CD4-positive, alpha-beta T cell treated with Interleukin-17A for 1 hour (primary cell): ENCODE results near the gene EIF2B4.

ENCODE experiments used
- DNase-seq: peaks from one replicate; pipeline ENCODE4 v3.0.0-alpha.2; 2020

EIF2B4 gene

GRCh38 chr2:27370026-27370815 is at the start of gene EIF2B4, which contains the start of gene SNX17:
Gene EIF2B4, minus strand, starts transcription at chr2:27370338. Its CDS starts 24 bp downstream, at chr2:27370314.
Gene SNX17, plus strand, starts transcription at chr2:27370616. Its CDS starts 128 bp downstream, at chr2:27370744.
- DNase-seq = peak; percentile 100

GRCh38 chr2:27416151-27416550 is 46.0 kb upstream of the EIF2B4 start:
- DNase-seq = no peak

GRCh38 chr2:27412419-27413152 is 42.4 kb upstream of the EIF2B4 start:
- DNase-seq = no peak

GRCh38 chr2:27409321-27410073 is 39.4 kb upstream of the EIF2B4 start, which contains the start of gene PPM1G:
Gene PPM1G, minus strand, starts transcription at chr2:27409591. Its CDS starts 169 bp downstream, at chr2:27409422.
- DNase-seq = peak; percentile 95

- no peak for DNase-seq
Measured at GRCh38 chr2:27408601-27409320, 38.6 kb upstream of the EIF2B4 start.

- no peak for DNase-seq
Measured at GRCh38 chr2:27407798-27408491, 37.8 kb upstream of the EIF2B4 start.

GRCh38 chr2:27400348-27401135 is 30.4 kb upstream of the EIF2B4 start:
- no peak for DNase-seq

- DNase-seq = no peak
Measured at GRCh38 chr2:27398962-27399361, 28.8 kb upstream of the EIF2B4 start.

GRCh38 chr2:27393225-27393624 is 23.1 kb upstream of the EIF2B4 start:
- no peak for DNase-seq

GRCh38 chr2:27390822-27391679 is 20.9 kb upstream of the EIF2B4 start:
- DNase-seq = peak; percentile 75

GRCh38 chr2:27381577-27382181 is 11.5 kb upstream of the EIF2B4 start:
- DNase-seq = no peak

- peak; percentile 91 for DNase-seq
Measured at GRCh38 chr2:27380626-27381545, 10.7 kb upstream of the EIF2B4 start, which contains the start of gene ZNF513. Gene ZNF513, minus strand, starts transcription at chr2:27380734. Its CDS starts 208 bp downstream, at chr2:27380526.

GRCh38 chr2:27379836-27380625 is 9.9 kb upstream of the EIF2B4 start:
- DNase-seq = peak; percentile 56

GRCh38 chr2:27379383-27379835 is 9.3 kb upstream of the EIF2B4 start:
- DNase-seq = no peak

- DNase-seq = no peak
Measured at GRCh38 chr2:27378809-27379290, 8.7 kb upstream of the EIF2B4 start.

GRCh38 chr2:27378096-27378808 is 8.1 kb upstream of the EIF2B4 start:
- no peak for DNase-seq
